Measurements from ENCODE around the gene DGKB. TPM values are rescaled to one million over a fixed set of nuclear protein-coding genes. Genes with fewer than 3 reads are reported as not detected.

Gene DGKB
- total RNA-seq, 1 donor from 2014 or later, result 0.32 TPM

GRCh38 chr7:14773729-14774271, 128.8 kb downstream of the DGKB start:
- no peaks in the 10 kb centered on the region for H3K27me3 Mint-ChIP-seq (ENCODE audit: unreplicated experiment)
- peaks cover 13% of the 10 kb centered on the region for H3K4me1 Mint-ChIP-seq (ENCODE audit: unreplicated experiment)
- peaks cover 12% of the 10 kb centered on the region for H3K9me3 Mint-ChIP-seq (ENCODE audit: unreplicated experiment)

GRCh38 chr7:14770614-14771013, 131.9 kb downstream of the DGKB start:
- Mint-ChIP-seq H3K36me3 (ENCODE audit: unreplicated experiment) (no peaks in the 10 kb centered on the region), H3K27me3 (ENCODE audit: unreplicated experiment) (no peaks in the 10 kb centered on the region), H3K4me3 (ENCODE audit: unreplicated experiment) (no peak overlapping the region), H3K27ac (ENCODE audit: unreplicated experiment) (no peak overlapping the region), H3K9me3 (ENCODE audit: unreplicated experiment) (peaks cover 5% of the 10 kb centered on the region), H3K4me1 (ENCODE audit: unreplicated experiment) (peaks cover 43% of the 10 kb centered on the region)
- TF ChIP-seq CTCF (IDR thresholded peaks at IDR 0.05), result no peak
- no peak for DNase-seq (ENCODE audit: extremely low spot score, unreplicated experiment)

More at GRCh38 chr7:14773729-14774271, 128.8 kb downstream of the DGKB start:
- Mint-ChIP-seq H3K4me3 (ENCODE audit: unreplicated experiment) (no peak overlapping the region), H3K27ac (ENCODE audit: unreplicated experiment) (no peak overlapping the region), H3K36me3 (ENCODE audit: unreplicated experiment) (no peaks in the 10 kb centered on the region)
- no peak for DNase-seq (ENCODE audit: extremely low spot score, unreplicated experiment)
- TF ChIP-seq CTCF (IDR thresholded peaks at IDR 0.05), result no peak

- Mint-ChIP-seq H3K27me3 (ENCODE audit: unreplicated experiment) (no peaks in the 10 kb centered on the region), H3K4me3 (ENCODE audit: unreplicated experiment) (no peak overlapping the region), H3K9me3 (ENCODE audit: unreplicated experiment) (peaks cover 4% of the 10 kb centered on the region), H3K27ac (ENCODE audit: unreplicated experiment) (no peak overlapping the region), H3K36me3 (ENCODE audit: unreplicated experiment) (no peaks in the 10 kb centered on the region), H3K4me1 (ENCODE audit: unreplicated experiment) (peaks cover 47% of the 10 kb centered on the region)
- TF ChIP-seq CTCF (IDR thresholded peaks at IDR 0.05), result no peak
- no peak for DNase-seq (ENCODE audit: extremely low spot score, unreplicated experiment)
Observed at GRCh38 chr7:14769261-14769660, 133.3 kb downstream of the DGKB start.

- no peak for DNase-seq (ENCODE audit: extremely low spot score, unreplicated experiment)
- peaks cover 43% of the 10 kb centered on the region for H3K4me1 Mint-ChIP-seq (ENCODE audit: unreplicated experiment)
- H3K36me3 Mint-ChIP-seq (ENCODE audit: unreplicated experiment), result no peaks in the 10 kb centered on the region
- no peaks in the 10 kb centered on the region for H3K27me3 Mint-ChIP-seq (ENCODE audit: unreplicated experiment)
- no peak overlapping the region for H3K4me3 Mint-ChIP-seq (ENCODE audit: unreplicated experiment)
- peaks cover 4% of the 10 kb centered on the region for H3K9me3 Mint-ChIP-seq (ENCODE audit: unreplicated experiment)
- no peak overlapping the region for H3K27ac Mint-ChIP-seq (ENCODE audit: unreplicated experiment)
- TF ChIP-seq CTCF (IDR thresholded peaks at IDR 0.05), result no peak
Observed at GRCh38 chr7:14767716-14768425, 134.7 kb downstream of the DGKB start.

- Mint-ChIP-seq H3K9me3 (ENCODE audit: unreplicated experiment) (peaks cover 4% of the 10 kb centered on the region), H3K27ac (ENCODE audit: unreplicated experiment) (peak overlapping the region; percentile 54), H3K27me3 (ENCODE audit: unreplicated experiment) (no peaks in the 10 kb centered on the region), H3K36me3 (ENCODE audit: unreplicated experiment) (no peaks in the 10 kb centered on the region), H3K4me1 (ENCODE audit: unreplicated experiment) (peaks cover 49% of the 10 kb centered on the region), H3K4me3 (ENCODE audit: unreplicated experiment) (no peak overlapping the region)
- DNase-seq (ENCODE audit: extremely low spot score, unreplicated experiment), result no peak
- TF ChIP-seq CTCF (IDR thresholded peaks at IDR 0.05), result no peak
Observed at GRCh38 chr7:14766747-14767146, 135.8 kb downstream of the DGKB start.

Data from osteocyte (in vitro differentiated cells).